ENCODE results near the gene HMGCR. TPM values are rescaled to one million over a fixed set of nuclear protein-coding genes. Genes with fewer than 3 reads are reported as not detected.

Gene HMGCR
- total RNA-seq, 1 experiment from 2014 or later, result 113 TPM

DNA sequence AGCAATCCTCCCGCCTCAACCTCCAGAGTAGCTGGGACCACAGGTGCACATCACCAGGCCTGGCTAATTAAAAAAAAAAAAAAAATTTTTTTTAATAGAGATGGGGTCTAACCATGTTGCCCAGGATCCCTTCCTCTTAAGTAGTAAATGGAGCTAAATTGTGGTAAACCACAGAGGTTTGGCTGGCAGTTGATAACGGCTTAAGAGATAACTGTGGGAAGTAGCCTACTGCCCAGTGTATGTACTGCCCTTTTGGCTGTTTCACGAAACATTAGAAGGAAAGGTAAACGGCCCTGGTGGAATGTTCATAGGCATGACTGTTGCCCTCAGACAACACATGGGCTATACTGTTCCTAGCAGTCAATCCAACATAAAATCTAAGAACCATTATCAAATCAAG lies 44.4 kb downstream of the HMGCR start:
- no peak for DNase-seq (ENCODE audit: low read depth, low spot score)
- TF ChIP-seq POLR2AphosphoS5 (IDR thresholded peaks at IDR 0.05; ENCODE audit: low read depth, low read length), result no peak
- TF ChIP-seq REST (IDR thresholded peaks at IDR 0.05; ENCODE audit: insufficient read depth in 1 of 2, low read depth in 2 of 2, low read length in 1 of 2), result no peak
- TF ChIP-seq SIN3A (IDR thresholded peaks at IDR 0.05; ENCODE audit: borderline replicate concordance, insufficient read depth, low read depth, low read length), result no peak
- no peak for TF ChIP-seq TCF7L2 (IDR thresholded peaks at IDR 0.05; ENCODE audit: low read depth, low read length)
- TF ChIP-seq, protein P1, sequence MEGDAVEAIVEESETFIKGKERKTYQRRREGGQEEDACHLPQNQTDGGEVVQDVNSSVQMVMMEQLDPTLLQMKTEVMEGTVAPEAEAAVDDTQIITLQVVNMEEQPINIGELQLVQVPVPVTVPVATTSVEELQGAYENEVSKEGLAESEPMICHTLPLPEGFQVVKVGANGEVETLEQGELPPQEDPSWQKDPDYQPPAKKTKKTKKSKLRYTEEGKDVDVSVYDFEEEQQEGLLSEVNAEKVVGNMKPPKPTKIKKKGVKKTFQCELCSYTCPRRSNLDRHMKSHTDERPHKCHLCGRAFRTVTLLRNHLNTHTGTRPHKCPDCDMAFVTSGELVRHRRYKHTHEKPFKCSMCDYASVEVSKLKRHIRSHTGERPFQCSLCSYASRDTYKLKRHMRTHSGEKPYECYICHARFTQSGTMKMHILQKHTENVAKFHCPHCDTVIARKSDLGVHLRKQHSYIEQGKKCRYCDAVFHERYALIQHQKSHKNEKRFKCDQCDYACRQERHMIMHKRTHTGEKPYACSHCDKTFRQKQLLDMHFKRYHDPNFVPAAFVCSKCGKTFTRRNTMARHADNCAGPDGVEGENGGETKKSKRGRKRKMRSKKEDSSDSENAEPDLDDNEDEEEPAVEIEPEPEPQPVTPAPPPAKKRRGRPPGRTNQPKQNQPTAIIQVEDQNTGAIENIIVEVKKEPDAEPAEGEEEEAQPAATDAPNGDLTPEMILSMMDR (IDR thresholded peaks at IDR 0.05), result no peak
- no peak overlapping the region for H3K4me3 ChIP-seq (ENCODE audit: low read depth in 2 of 2, low read length in 2 of 2)
- no peak overlapping the region for H3K27ac ChIP-seq (ENCODE audit: low read length)
- H3K27me3 ChIP-seq (ENCODE audit: control insufficient read depth, insufficient read depth, low read length), result no peaks in the 10 kb centered on the region
- no peaks in the 10 kb centered on the region for H3K9me3 ChIP-seq (ENCODE audit: control insufficient read depth, insufficient read depth, low read depth, low read length)
- in situ Hi-C loops (cut with HindIII; ENCODE audit: low pct_unique_long_range_greater_than_20kb, low sequenced_read_pairs), result no loop called here
- no peaks in the 10 kb centered on the region for H3K4me1 ChIP-seq (ENCODE audit: control insufficient read depth, insufficient read depth, low read length)
- intact Hi-C loops (cut with micrococcal nuclease; ENCODE audit: unreplicated experiment), result no loop called here
- peaks cover 10% of the 10 kb centered on the region; the same call in 1 of the 2 replicates for H3K36me3 ChIP-seq (ENCODE audit: control insufficient read depth, insufficient read depth, low read length)
- BruUV-seq (replicated peaks), result no TSS peak
- POLR2A ChIA-PET, result no interaction called here
- CTCF ChIA-PET, result no interaction called here
- ATAC-seq, result no peak

GRCh38 chr5:75384218-75384617 lies 47.2 kb downstream of the HMGCR start:
- in situ Hi-C loops (cut with HindIII; ENCODE audit: low pct_unique_long_range_greater_than_20kb, low sequenced_read_pairs), result no loop called here
- no peaks in the 10 kb centered on the region for H3K4me1 ChIP-seq (ENCODE audit: control insufficient read depth, insufficient read depth, low read length)
- H3K36me3 ChIP-seq (ENCODE audit: control insufficient read depth, insufficient read depth, low read length), result peaks cover 12% of the 10 kb centered on the region; the same call in 1 of the 2 replicates
- no peaks in the 10 kb centered on the region for H3K27me3 ChIP-seq (ENCODE audit: control insufficient read depth, insufficient read depth, low read length)
- TF ChIP-seq POLR2AphosphoS5 (IDR thresholded peaks at IDR 0.05; ENCODE audit: low read depth, low read length) (no peak), REST (IDR thresholded peaks at IDR 0.05; ENCODE audit: insufficient read depth in 1 of 2, low read depth in 2 of 2, low read length in 1 of 2) (no peak), SIN3A (IDR thresholded peaks at IDR 0.05; ENCODE audit: borderline replicate concordance, insufficient read depth, low read depth, low read length) (no peak), TCF7L2 (IDR thresholded peaks at IDR 0.05; ENCODE audit: low read depth, low read length) (no peak)
- TF ChIP-seq, protein P1 (IDR thresholded peaks at IDR 0.05), result no peak
- CTCF ChIA-PET, result no interaction called here
- no peaks in the 10 kb centered on the region for H3K9me3 ChIP-seq (ENCODE audit: control insufficient read depth, insufficient read depth, low read depth, low read length)
- POLR2A ChIA-PET, result interaction anchor here (0.6 kb wide), 1 partner anchor 14 kb away, joined by 3 read pairs; no protein-coding TSS in a partner anchor
- no peak overlapping the region for H3K27ac ChIP-seq (ENCODE audit: low read length)
- no peak for ATAC-seq
- no peak for DNase-seq (ENCODE audit: low read depth, low spot score)
- intact Hi-C loops (cut with micrococcal nuclease; ENCODE audit: unreplicated experiment), result no loop called here
- no peak overlapping the region for H3K4me3 ChIP-seq (ENCODE audit: low read depth in 2 of 2, low read length in 2 of 2)
- no TSS peak for BruUV-seq (replicated peaks)
